CD14-positive monocyte (primary cell): ENCODE results near the gene PATJ. TPM values are rescaled to one million over a fixed set of nuclear protein-coding genes. Genes with fewer than 3 reads are reported as not detected.

Experiments
- DNase-seq, 3 donors: peaks; one replicate each; pipeline ENCODE4 v3.0.0-alpha.2; 2011 to 2022
- H2AFZ ChIP-seq: 2 replicates; pipeline ENCODE4 v1.6.0; 2012; ENCODE audit warnings: mild to moderate bottlenecking, low read depth, low read length, inconsistent platforms; ENCODE audit not compliant: insufficient read depth, poor library complexity, severe bottlenecking
- H3K27ac ChIP-seq, 2 donors: 1 replicate in 1 of 2; 2 replicates in 1 of 2; pipeline ENCODE4 v1.5.1; 2012 to 2013; ENCODE audit warnings: low read length in 2 of 2, control low read depth in 1 of 2, inconsistent platforms in 1 of 2, low read depth in 1 of 2, mild to moderate bottlenecking in 1 of 2
- H3K27me3 ChIP-seq, 2 donors: one replicate each; pipeline versions ENCODE4 v1.6.0 to v1.6.1; 2011 to 2013; ENCODE audit warnings: low read length in 2 of 2; ENCODE audit not compliant: control insufficient read depth in 2 of 2, insufficient read depth in 2 of 2
- H3K36me3 ChIP-seq, 2 donors: replicated peaks in 1 of 2; 1 replicate in 1 of 2; 2 replicates in 1 of 2; pipeline versions ENCODE4 v1.5.1 to v1.6.1; 2012 to 2013; ENCODE audit warnings: low read length in 2 of 2, control low read depth in 1 of 2, inconsistent platforms in 1 of 2, mild to moderate bottlenecking in 1 of 2; ENCODE audit not compliant: insufficient read depth in 2 of 2, control insufficient read depth in 1 of 2
- H3K4me1 ChIP-seq, 2 donors: 1 replicate in 1 of 2; 2 replicates in 1 of 2; pipeline versions ENCODE4 v1.5.1 to v1.6.1; 2012 to 2013; ENCODE audit warnings: low read length in 2 of 2, control low read depth in 1 of 2, inconsistent platforms in 1 of 2, mild to moderate bottlenecking in 1 of 2, moderate library complexity in 1 of 2; ENCODE audit not compliant: insufficient read depth in 2 of 2, control insufficient read depth in 1 of 2
- H3K4me2 ChIP-seq: replicated peaks from 2 replicates; pipeline ENCODE3; 2012; ENCODE audit warnings: low read length, moderate library complexity, mild to moderate bottlenecking; ENCODE audit not compliant: poor library complexity, severe bottlenecking; ENCODE audit errors: extremely low read depth
- H3K4me3 ChIP-seq, 3 experiments: fragments of 200-600 bp in 1 of 3; sonication (generic) in 1 of 3; replicated peaks in 1 of 3; 1 replicate in 2 of 3; 2 replicates in 1 of 3; pipeline ENCODE4 v1.5.1; 2011 to 2013; ENCODE audit warnings: low read length in 3 of 3, mild to moderate bottlenecking in 3 of 3, control low read depth in 2 of 3, low read depth in 2 of 3, inconsistent platforms in 1 of 3, moderate library complexity in 1 of 3
- H3K79me2 ChIP-seq: 2 replicates; pipeline ENCODE4 v1.6.0; 2012; ENCODE audit warnings: mild to moderate bottlenecking, control low read depth, inconsistent platforms, low read length, moderate library complexity; ENCODE audit not compliant: insufficient read depth
- H3K9ac ChIP-seq: 2 replicates; pipeline ENCODE4 v1.6.0; 2017; ENCODE audit warnings: low read length, mild to moderate bottlenecking; ENCODE audit not compliant: insufficient read depth, poor library complexity, severe bottlenecking
- H3K9me3 ChIP-seq, 2 donors: replicated peaks in 1 of 2; 1 replicate in 1 of 2; 2 replicates in 1 of 2; pipeline versions ENCODE4 v1.5.1 to v1.6.1; 2012 to 2013; ENCODE audit warnings: low read length in 2 of 2, control low read depth in 1 of 2; ENCODE audit not compliant: control insufficient read depth in 1 of 2, insufficient read depth in 1 of 2
- H4K20me1 ChIP-seq: 2 replicates; pipeline ENCODE4 v1.6.0; 2012; ENCODE audit warnings: mild to moderate bottlenecking, low read length, control low read depth, moderate library complexity; ENCODE audit not compliant: insufficient read depth
- H3K27ac Mint-ChIP-seq, 7 donors: one replicate each; pipeline ENCODE4 v1.8.0; 2020; ENCODE audit warnings: mild to moderate bottlenecking in 7 of 7, mixed read lengths in 7 of 7, moderate library complexity in 6 of 7, inconsistent platforms in 2 of 7
- H3K27me3 Mint-ChIP-seq, 3 donors: one replicate each; pipeline ENCODE4 v1.8.0; 2021 to 2022; ENCODE audit warnings: low read depth in 3 of 3, mild to moderate bottlenecking in 3 of 3, mixed read lengths in 3 of 3, moderate library complexity in 3 of 3, inconsistent platforms in 1 of 3
- H3K36me3 Mint-ChIP-seq, 2 donors: one replicate each; pipeline ENCODE4 v1.8.0; 2020; ENCODE audit warnings: mixed read lengths in 2 of 2, inconsistent platforms in 1 of 2, mild to moderate bottlenecking in 1 of 2
- H3K4me1 Mint-ChIP-seq: one replicate; pipeline ENCODE4 v1.8.0; 2020; ENCODE audit warnings: mild to moderate bottlenecking, mixed read lengths
- H3K4me3 Mint-ChIP-seq, 2 donors: one replicate each; pipeline ENCODE4 v1.8.0; 2020; ENCODE audit warnings: mild to moderate bottlenecking in 2 of 2, mixed read lengths in 2 of 2, moderate library complexity in 1 of 2
- H3K9me3 Mint-ChIP-seq, 7 donors: one replicate each; pipeline ENCODE4 v1.8.0; 2020 to 2022; ENCODE audit warnings: mixed read lengths in 7 of 7, mild to moderate bottlenecking in 6 of 7, moderate library complexity in 6 of 7, inconsistent platforms in 2 of 7
- CTCF ChIP-seq: fragments of 200-600 bp; IDR thresholded peaks from one replicate; pipeline ENCODE4 v1.8.0; 2022; ENCODE audit warnings: antibody characterized with exemption, mild to moderate bottlenecking
- WGBS: methylation state at CpG from one replicate; pipeline ENCODE4 v1.1.5; 2013; ENCODE audit warnings: missing lambda C conversion rate; ENCODE audit not compliant: insufficient coverage; 5-methylcytosine and 5-hydroxymethylcytosine counted together
- intact Hi-C, 2 donors: fragments of 100-400 bp; cut with micrococcal nuclease; formaldehyde crosslinking; loops; one replicate each; pipeline versions ENCODE4 v1.15.0 to v1.15.1; 2023
- polyA plus RNA-seq, 3 donors: library from polyadenylated mRNA; depleted of rRNA in 1 of 3; unstranded in 2 of 3; stranded (reverse) in 1 of 3; fragments of 300-500 nt in 2 of 3; fragments of >200 nt in 1 of 3; fragmentation: Illumina TruSeq in 2 of 3; gene quantifications; 1 replicate in 2 of 3; 2 replicates in 1 of 3; pipeline ENCODE4 v1.2.3, GENCODE V29; 2012 to 2021

Gene PATJ
- polyA plus RNA-seq, 3 donors: 0.01 to 0.23 TPM; not detected in 1

GRCh38 chr1:61839679-61840078, 97.4 kb downstream of the PATJ start:
- Mint-ChIP-seq H3K27me3 (peaks cover 0 to 2% (median 0%) of the 10 kb centered on the region in 3 donors), H3K9me3 (peaks cover 0 to 5% (median 0%) of the 10 kb centered on the region in 7 donors), H3K4me1 (no peaks in the 10 kb centered on the region), H3K4me3 (no peak overlapping the region), H3K27ac (no peak overlapping the region), H3K36me3 (no peaks in the 10 kb centered on the region)
- H3K36me3 ChIP-seq: no peaks in the 10 kb centered on the region
- H3K4me1 ChIP-seq: no peaks in the 10 kb centered on the region
- H3K9ac ChIP-seq: no peak overlapping the region
- no peak overlapping the region for H2AFZ ChIP-seq
- H3K4me2 ChIP-seq: no peak overlapping the region
- no peak for DNase-seq
- H3K27ac ChIP-seq: no peak overlapping the region
- WGBS: no CpG with 5 or more reads among the region's 2 CpGs
- H4K20me1 ChIP-seq: no peaks in the 10 kb centered on the region
- no peaks in the 10 kb centered on the region for H3K27me3 ChIP-seq
- intact Hi-C loops: no loop called here
- no peak for TF ChIP-seq CTCF
- no peaks in the 10 kb centered on the region for H3K9me3 ChIP-seq
- no peak overlapping the region for H3K4me3 ChIP-seq
- H3K79me2 ChIP-seq: no peaks in the 10 kb centered on the region

- no peaks in the 10 kb centered on the region for H3K36me3 ChIP-seq
- no peaks in the 10 kb centered on the region for H3K9me3 ChIP-seq
- 81% methylated on average over 4 of the region's 4 CpGs for WGBS
- H3K27me3 ChIP-seq: no peaks in the 10 kb centered on the region
- H3K4me3 Mint-ChIP-seq: no peak overlapping the region
- no peak overlapping the region for H3K4me2 ChIP-seq
- H3K27ac Mint-ChIP-seq: no peak overlapping the region
- H3K4me3 ChIP-seq: no peak overlapping the region
- H2AFZ ChIP-seq: no peak overlapping the region
- H3K27ac ChIP-seq: no peak overlapping the region
- no peak for DNase-seq
- no peaks in the 10 kb centered on the region for H3K4me1 Mint-ChIP-seq
- no peak for TF ChIP-seq CTCF
- H3K36me3 Mint-ChIP-seq: no peaks in the 10 kb centered on the region
- H3K9me3 Mint-ChIP-seq: peaks cover 0 to 5% (median 0%) of the 10 kb centered on the region in 7 donors
- H3K27me3 Mint-ChIP-seq: peaks cover 0 to 2% (median 0%) of the 10 kb centered on the region in 3 donors
- H3K79me2 ChIP-seq: no peaks in the 10 kb centered on the region
- intact Hi-C loops: no loop called here
- no peaks in the 10 kb centered on the region for H3K4me1 ChIP-seq
- no peak overlapping the region for H3K9ac ChIP-seq
- no peaks in the 10 kb centered on the region for H4K20me1 ChIP-seq
Observed at GRCh38 chr1:61842036-61842435, 99.8 kb downstream of the PATJ start.
